ENCODE data around the gene LENG9.

GRCh38 chr19:54457773-54458647, 5.6 kb downstream of the LENG9 start:
- TF ChIP-seq, protein P1, sequence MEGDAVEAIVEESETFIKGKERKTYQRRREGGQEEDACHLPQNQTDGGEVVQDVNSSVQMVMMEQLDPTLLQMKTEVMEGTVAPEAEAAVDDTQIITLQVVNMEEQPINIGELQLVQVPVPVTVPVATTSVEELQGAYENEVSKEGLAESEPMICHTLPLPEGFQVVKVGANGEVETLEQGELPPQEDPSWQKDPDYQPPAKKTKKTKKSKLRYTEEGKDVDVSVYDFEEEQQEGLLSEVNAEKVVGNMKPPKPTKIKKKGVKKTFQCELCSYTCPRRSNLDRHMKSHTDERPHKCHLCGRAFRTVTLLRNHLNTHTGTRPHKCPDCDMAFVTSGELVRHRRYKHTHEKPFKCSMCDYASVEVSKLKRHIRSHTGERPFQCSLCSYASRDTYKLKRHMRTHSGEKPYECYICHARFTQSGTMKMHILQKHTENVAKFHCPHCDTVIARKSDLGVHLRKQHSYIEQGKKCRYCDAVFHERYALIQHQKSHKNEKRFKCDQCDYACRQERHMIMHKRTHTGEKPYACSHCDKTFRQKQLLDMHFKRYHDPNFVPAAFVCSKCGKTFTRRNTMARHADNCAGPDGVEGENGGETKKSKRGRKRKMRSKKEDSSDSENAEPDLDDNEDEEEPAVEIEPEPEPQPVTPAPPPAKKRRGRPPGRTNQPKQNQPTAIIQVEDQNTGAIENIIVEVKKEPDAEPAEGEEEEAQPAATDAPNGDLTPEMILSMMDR (IDR thresholded peaks at IDR 0.05 in 4 of 5, conservative IDR thresholded peaks at IDR 0.05 in 1 of 5), result no peak
- TF ChIP-seq POLR2A (IDR thresholded peaks at IDR 0.05), result no peak

Measured in gastrocnemius medialis (tissue), 4 donors.